ENCODE results near the gene SUFU. TPM values are rescaled to one million over a fixed set of nuclear protein-coding genes. Genes with fewer than 3 reads are reported as not detected.

Gene SUFU
- total RNA-seq, 1 donor from 2014 or later, result 11.6 TPM

GRCh38 chr10:102668326-102669107 lies 164.7 kb downstream of the SUFU start:
- no peak for DNase-seq (ENCODE audit: low spot score)

GRCh38 chr10:102669206-102670064 lies 165.7 kb downstream of the SUFU start:
- no peak for DNase-seq (ENCODE audit: low spot score)

- no peak for DNase-seq (ENCODE audit: low spot score)
Observed at GRCh38 chr10:102670065-102670670, 166.4 kb downstream of the SUFU start.

- no peak for DNase-seq (ENCODE audit: low spot score)
Observed at GRCh38 chr10:102670871-102671434, 167.2 kb downstream of the SUFU start.

GRCh38 chr10:102673236-102673818 lies 169.6 kb downstream of the SUFU start:
- no peak for DNase-seq (ENCODE audit: low spot score)

- peak; percentile 88 for DNase-seq (ENCODE audit: low spot score)
Observed at GRCh38 chr10:102673819-102674511, 170.2 kb downstream of the SUFU start.

GRCh38 chr10:102674566-102674965 lies 170.8 kb downstream of the SUFU start:
- DNase-seq (ENCODE audit: low spot score), result no peak

GRCh38 chr10:102675011-102675665 lies 171.4 kb downstream of the SUFU start:
- peak; percentile 64 for DNase-seq (ENCODE audit: low spot score)

GRCh38 chr10:102675666-102676533 lies 172.1 kb downstream of the SUFU start:
- peak; percentile 67 for DNase-seq (ENCODE audit: low spot score)

GRCh38 chr10:102676534-102677315 lies 173.0 kb downstream of the SUFU start:
- peak; percentile 39 for DNase-seq (ENCODE audit: low spot score)

- peak; percentile 39 for DNase-seq (ENCODE audit: low spot score)
Observed at GRCh38 chr10:102677331-102678067, 173.7 kb downstream of the SUFU start.

GRCh38 chr10:102678068-102678400 lies 174.3 kb downstream of the SUFU start:
- DNase-seq (ENCODE audit: low spot score), result no peak

GRCh38 chr10:102678842-102679289 lies 175.1 kb downstream of the SUFU start:
- no peak for DNase-seq (ENCODE audit: low spot score)

GRCh38 chr10:102679596-102679995 lies 175.8 kb downstream of the SUFU start:
- DNase-seq (ENCODE audit: low spot score), result no peak

GRCh38 chr10:102681696-102682095 lies 177.9 kb downstream of the SUFU start:
- no peak for DNase-seq (ENCODE audit: low spot score)

GRCh38 chr10:102682416-102682815 lies 178.6 kb downstream of the SUFU start:
- no peak for DNase-seq (ENCODE audit: low spot score)

GRCh38 chr10:102682981-102683380 lies 179.2 kb downstream of the SUFU start:
- no peak for DNase-seq (ENCODE audit: low spot score)

Data from mesenteric fat pad (tissue), 1 donor.